HG02840 (cell line): ENCODE results near the gene ITGAL.
"Not testable (repeated sequence)": the region's sequence is repeated elsewhere in the genome, so short reads cannot be mapped to it uniquely, and the experiment has no call there.

Source experiments
- ATAC-seq: cut with Tn5 transposase; IDR thresholded peaks from one replicate; pipeline ENCODE4 v1.9.1; 2021; ENCODE audit warnings: mild to moderate bottlenecking, moderate library complexity, moderate number of reproducible peaks; ENCODE audit not compliant: unreplicated experiment, low FRiP score

ITGAL gene

GRCh38 chr16:30490210-30490609, 17.7 kb downstream of the ITGAL start:
- no peak for ATAC-seq

DNA sequence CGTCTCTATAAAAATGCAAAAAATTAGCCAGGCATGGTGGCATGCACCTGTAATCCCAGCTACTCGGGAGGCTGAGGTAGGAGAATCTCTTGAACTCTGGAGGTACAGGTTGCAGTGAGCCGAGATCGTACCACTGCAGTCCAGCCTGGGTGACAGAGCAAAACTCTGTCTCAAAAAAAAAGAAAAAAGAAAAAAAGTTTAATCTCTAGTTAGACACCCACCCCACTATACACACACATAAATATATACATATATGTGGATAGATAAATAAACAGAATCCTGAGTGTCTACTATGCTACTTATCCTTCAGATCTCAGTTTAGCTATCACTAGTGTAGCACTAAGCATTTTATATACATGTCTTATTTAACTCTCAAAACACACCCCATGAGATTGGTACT, 18.7 kb downstream of the ITGAL start:
- no peak for ATAC-seq

- ATAC-seq, result no peak
Measured at GRCh38 chr16:30491744-30492308, 19.3 kb downstream of the ITGAL start.

DNA sequence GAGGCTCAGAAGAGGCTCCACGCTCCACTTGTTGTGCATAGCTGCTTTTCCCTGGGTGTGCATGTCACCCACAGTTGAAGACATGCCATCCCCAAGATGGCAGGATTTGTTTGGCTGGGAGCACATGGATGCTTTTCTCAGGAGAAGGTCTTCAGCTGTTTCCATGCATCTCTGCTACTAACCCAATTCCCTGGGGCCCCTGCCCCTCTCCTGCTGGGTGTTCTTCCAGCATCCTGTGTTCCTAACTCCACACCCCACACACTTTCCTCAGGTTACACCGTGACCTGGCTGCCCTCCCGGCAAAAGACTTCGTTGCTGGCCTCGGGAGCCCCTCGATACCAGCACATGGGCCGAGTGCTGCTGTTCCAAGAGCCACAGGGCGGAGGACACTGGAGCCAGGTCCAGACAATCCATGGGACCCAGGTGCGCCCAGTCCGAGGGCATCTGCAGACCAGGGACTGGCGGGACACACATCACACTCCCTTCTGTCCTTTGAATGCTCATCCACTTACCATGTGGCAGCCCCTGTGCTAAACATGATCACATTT, 21.5 kb downstream of the ITGAL start:
- ATAC-seq, result no peak

GRCh38 chr16:30494709-30495108, 22.2 kb downstream of the ITGAL start:
- ATAC-seq, result no peak

DNA sequence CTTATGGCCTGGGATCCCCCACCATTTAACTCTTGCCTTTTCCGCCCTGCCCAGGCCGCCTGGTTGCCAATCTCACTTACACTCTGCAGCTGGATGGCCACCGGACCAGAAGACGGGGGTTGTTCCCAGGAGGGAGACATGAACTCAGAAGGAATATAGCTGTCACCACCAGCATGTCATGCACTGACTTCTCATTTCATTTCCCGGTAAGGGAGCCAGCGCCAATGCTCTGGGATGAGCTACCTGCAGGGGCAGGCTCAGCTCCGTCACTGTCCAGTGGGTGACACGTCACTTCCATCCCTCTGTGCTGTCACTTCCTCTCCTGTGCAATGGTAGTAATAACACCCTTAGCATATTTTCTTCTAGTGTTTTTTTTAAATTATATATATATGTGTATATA, 26.7 kb downstream of the ITGAL start:
- ATAC-seq, result no peak

GRCh38 chr16:30503403-30504296, 31.1 kb downstream of the ITGAL start:
- ATAC-seq, result no peak

DNA sequence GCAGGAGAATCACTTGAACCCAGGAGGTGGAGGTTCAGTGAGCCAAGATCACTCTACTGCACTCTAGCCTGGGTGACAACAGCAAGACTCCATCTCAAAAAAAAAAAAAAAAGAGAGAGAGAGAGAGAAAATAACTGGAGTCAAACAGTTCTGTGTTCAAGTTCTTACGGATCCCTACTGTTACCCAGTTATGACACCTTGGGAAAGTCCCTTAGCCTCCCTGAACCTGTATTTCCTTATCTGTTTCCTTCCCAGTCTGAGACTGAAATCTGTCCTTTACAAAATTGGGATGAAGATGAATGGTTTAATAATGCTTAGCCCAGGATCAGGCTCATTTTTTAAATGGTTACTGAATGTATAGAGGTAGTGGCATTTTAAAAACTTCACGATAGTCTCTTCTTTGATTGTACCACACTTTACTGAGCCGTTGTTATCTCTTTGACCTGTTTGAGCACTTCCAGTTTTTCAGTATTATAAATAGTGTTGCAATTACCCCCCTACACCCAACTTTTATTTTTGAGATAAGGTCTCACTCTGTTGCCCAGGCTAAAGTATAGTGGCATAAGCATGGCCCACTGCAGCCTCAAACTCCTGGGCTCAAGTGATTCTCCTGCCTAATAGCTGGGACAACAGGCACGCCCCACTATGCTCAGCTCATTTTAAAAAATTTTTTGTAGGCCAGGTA, 36.7 kb downstream of the ITGAL start:
- ATAC-seq, result no peak

- ATAC-seq, result no peak
Measured at GRCh38 chr16:30510376-30510938, 37.9 kb downstream of the ITGAL start.

DNA sequence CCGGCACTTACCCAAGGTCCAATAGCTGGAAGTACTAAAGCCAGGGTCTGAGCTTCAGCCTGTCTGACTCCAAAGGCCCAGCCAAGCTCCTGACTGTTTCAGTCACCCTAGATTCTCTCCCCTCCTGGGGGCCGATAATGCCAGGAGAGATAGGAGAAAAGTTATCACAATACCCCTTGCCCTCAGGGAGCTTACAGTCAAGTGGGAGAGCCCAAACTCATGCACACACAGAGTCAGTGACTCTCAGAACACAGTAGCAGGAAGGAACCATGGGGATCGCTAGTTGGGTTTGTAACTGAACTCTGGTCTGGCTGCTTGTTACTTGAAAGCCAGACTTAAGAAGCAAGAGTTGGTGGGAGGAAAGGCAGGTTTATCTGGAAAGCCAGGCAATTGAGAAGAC, 39.0 kb downstream of the ITGAL start:
- no peak for ATAC-seq

- no peak for ATAC-seq
Measured at GRCh38 chr16:30515275-30515674, 42.7 kb downstream of the ITGAL start.

DNA sequence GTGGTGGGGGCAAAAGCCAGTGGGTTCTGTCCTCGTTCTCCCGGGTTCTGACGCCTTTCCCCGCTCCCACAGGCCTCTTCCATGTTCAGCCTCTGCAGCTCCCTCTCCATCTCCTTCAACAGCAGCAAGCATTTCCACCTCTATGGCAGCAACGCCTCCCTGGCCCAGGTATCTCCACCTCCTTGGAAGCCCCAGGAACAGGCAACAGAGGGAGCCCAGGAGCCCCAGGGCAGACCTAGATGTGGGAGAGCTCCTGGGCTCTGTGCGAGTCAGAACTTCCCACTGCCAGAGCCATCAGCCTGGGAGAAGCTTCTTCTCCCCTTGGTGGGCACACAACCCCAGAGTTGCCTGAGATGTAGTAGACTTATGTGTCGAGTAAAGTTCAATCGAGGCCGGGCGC, 46.0 kb downstream of the ITGAL start:
- ATAC-seq, result no peak

DNA sequence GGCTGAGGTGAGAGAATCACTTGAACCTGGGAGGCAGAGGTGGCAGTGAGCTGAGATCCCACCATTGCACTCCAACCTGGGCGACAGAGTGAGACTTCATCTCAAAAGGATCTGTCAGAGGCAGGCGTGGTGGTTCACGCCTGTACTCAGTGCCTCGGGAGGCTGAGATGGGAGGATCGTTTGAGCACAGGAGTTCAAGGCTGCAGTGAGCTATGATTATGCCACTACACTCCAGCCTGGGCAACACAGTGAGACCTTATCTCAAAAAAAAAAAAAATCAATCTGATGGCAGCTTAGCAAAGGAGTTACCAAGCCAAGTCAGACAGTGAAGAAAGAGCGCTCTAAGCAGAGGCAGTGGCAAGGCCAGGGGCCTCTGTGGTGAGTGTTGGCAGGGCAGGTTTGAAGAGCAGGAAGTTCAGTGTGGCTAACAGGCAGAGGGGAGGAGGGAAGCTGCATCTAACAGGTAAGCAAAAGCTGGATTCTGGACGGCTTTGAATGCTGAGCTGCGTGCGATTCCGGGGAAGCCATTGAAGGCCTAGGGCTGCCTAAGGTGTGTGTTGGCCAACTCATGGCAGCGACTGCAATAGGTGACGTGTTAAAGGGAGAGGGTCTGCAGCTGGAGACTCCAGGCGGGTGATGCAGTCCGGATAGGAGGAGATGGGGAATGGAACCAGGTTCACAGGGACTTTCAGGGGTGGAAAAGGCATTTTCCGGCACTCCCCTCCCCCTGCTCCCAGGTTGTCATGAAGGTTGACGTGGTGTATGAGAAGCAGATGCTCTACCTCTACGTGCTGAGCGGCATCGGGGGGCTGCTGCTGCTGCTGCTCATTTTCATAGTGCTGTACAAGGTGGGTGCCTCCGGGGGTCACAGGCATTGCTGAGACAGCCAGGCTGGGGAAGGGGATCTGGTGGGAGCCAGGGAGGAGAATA, 46.8 kb downstream of the ITGAL start:
- no peak for ATAC-seq

GRCh38 chr16:30521476-30521872, 48.9 kb downstream of the ITGAL start:
- ATAC-seq, result no peak

DNA sequence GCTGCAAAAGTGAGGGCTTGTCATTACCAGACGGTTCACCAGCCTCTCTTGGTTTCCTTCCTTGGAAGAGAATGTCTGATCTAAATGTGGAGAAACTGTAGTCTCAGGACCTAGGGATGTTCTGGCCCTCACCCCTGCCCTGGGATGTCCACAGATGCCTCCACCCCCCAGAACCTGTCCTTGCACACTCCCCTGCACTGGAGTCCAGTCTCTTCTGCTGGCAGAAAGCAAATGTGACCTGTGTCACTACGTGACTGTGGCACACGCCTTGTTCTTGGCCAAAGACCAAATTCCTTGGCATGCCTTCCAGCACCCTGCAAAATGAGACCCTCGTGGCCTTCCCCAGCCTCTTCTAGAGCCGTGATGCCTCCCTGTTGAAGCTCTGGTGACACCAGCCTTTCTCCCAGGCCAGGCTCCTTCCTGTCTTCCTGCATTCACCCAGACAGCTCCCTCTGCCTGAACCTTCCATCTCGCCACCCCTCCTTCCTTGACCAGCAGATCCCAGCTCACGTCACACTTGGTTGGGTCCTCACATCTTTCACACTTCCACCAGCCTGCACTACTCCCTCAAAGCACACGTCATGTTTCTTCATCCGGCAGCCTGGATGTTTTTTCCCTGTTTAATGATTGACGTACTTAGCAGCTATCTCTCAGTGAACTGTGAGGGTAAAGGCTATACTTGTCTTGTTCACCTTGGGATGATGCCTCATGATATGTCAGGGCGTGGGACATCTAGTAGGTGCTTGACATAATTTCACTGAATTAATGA, 49.5 kb downstream of the ITGAL start:
- ATAC-seq, result no peak

DNA sequence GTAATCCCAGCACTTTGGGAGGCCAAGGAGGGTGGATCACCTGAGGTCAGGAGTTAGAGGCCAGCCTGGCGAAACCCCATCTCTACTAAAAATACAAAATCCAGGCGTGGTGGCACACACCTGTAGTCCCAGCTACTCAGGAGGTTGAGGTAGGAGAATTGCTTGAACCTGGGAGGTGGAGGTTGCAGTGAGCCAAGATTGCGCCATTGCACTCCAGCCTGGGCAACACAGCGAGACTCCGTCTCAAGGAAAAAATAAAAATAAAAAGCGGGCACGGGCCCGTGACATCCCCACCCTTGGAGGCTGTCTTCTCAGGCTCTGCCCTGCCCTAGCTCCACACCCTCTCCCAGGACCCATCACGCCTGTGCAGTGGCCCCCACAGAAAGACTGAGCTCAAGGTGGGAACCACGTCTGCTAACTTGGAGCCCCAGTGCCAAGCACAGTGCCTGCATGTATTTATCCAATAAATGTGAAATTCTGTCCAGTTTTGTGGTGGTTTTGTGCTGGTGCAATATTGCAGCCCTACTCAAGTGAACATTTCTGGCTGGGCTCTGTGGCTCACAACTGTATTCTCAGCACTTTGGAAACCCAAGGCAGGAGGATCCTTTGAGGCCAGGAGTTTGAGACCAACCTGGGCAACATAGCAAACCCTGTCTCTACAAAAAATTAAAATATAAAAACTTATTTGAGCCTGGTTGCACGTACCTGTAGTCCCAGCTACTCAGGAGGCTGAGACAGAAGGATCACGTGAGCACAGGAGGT, 50.3 kb downstream of the ITGAL start:
- not testable (repeated sequence) for ATAC-seq

- ATAC-seq, result no peak
Measured at GRCh38 chr16:30523768-30524574, 51.4 kb downstream of the ITGAL start.
